Right forelimb (tissue), 1 donor: ENCODE data around the gene FMNL2.
"Not testable (repeated sequence)": the region's sequence is repeated elsewhere in the genome, so short reads cannot be mapped to it uniquely, and the experiment has no call there.

Experiments used
- DNase-seq: peaks from one replicate; pipeline ENCODE4 v3.0.0-alpha.2; 2018

FMNL2 gene

DNA sequence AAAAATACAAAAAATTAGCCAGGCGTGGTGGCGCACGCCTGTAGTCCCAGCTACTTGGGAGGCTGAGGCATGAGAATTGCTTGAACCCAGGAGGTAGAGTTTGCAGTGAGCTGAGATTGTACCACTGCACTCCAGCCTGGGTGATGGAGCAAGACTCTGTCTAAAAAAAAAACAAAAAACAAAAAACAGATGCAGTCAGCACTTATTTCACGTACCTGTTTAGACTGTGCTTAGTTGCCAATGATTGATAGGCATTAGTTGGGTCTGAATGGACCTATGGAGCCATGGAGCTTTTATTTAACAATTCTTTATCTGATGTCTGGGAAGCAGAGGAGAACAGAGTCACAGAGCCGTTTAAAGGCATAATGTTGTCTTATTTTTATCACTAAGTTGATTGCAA lies 139.5 kb downstream of the FMNL2 start:
- not testable (repeated sequence) for DNase-seq

DNA sequence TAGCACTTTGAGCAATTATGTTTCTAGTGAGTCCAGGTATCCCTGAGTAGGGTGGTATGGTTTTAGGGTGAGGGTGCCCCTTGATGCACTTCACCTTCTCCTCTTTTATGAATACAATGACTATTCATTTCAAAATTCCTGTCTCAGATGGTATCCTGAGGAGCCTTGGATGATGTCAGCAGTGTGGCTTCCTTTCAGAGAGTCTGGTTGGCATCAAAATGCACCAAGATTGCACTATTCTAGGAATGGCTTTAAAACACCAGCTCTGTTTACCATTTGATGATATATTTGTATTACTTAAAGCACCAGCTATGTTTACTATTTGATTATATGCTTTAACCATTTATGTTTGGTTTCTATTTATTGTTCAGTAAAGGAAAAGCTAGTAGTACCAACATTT lies 141.0 kb downstream of the FMNL2 start:
- DNase-seq: no peak

- no peak for DNase-seq
Measured at GRCh38 chr2:152477347-152478092, 142.5 kb downstream of the FMNL2 start.

GRCh38 chr2:152479282-152479681 lies 144.3 kb downstream of the FMNL2 start:
- DNase-seq: no peak

DNA sequence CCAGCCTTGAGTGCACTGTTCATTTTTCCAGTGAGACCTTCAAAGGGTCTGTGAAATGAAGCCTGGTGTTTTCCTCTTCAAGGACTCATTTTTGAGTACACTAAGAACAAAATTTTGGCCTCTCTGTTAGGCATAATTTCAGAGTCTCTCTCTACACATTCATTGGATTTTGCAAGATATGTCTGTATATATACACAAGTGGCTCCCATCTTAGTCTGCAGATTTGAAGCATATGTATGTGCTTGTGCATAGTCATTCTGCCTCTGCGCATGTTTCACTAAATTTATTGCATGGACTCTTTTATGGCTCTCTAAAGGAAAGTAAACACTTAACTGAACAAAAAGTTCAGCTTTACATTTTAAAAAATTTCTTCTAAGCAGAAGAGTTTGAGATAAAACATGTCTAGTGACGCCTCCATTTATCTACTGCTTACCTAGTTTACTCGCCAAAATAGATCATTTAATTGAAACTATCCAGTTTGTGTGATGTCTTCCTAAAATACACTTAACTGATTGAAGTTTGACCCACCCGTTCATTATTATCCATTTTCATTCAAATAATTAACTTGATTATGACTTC lies 145.9 kb downstream of the FMNL2 start:
- no peak for DNase-seq

GRCh38 chr2:152481881-152482583 lies 147.1 kb downstream of the FMNL2 start:
- DNase-seq: no peak

GRCh38 chr2:152483276-152484063 lies 148.5 kb downstream of the FMNL2 start:
- DNase-seq: no peak

GRCh38 chr2:152485954-152486736 lies 151.2 kb downstream of the FMNL2 start:
- no peak for DNase-seq

- no peak for DNase-seq
Measured at GRCh38 chr2:152486737-152487400, 151.9 kb downstream of the FMNL2 start.

DNA sequence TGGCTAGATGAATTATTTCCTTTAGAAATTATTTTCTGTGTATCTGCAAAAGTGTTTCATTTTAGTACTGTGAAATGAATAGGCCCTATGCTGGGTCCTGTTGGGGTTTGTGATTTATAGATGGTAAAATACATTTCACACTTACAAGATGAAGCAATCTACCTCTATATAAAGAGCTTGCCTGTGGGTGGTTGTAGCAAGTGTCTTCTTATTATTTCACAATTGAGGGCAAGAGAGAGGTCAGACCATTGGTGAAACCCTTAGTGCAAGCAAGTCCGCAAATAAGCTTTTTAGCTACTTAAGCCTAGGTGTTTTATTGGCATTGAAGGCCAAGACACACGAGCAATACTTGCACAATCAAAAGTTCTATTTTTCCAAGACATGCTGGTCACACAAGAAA lies 153.1 kb downstream of the FMNL2 start:
- DNase-seq: no peak

- DNase-seq: no peak
Measured at GRCh38 chr2:152489364-152489763, 154.4 kb downstream of the FMNL2 start.

- DNase-seq: peak; percentile 63
Measured at GRCh38 chr2:152490686-152491455, 155.9 kb downstream of the FMNL2 start.

DNA sequence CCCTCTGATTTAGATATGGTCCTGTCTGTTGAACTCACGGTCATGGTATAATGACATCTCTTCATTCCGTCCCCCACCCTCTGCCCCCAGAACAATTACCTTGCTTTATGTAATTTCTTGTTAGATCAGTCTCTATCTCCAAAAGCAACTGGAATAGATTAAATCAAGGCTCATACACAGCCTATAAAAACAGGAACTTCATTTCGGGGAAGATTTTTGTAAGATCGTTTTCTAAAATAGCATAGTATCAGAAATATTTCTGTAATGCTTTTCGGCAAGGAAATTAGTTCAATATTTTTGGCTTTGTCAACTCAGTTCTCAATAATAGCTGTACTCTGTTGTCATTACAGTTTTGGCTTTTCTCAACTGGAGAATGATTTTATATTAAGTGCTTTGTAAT lies 157.2 kb downstream of the FMNL2 start:
- no peak for DNase-seq

DNA sequence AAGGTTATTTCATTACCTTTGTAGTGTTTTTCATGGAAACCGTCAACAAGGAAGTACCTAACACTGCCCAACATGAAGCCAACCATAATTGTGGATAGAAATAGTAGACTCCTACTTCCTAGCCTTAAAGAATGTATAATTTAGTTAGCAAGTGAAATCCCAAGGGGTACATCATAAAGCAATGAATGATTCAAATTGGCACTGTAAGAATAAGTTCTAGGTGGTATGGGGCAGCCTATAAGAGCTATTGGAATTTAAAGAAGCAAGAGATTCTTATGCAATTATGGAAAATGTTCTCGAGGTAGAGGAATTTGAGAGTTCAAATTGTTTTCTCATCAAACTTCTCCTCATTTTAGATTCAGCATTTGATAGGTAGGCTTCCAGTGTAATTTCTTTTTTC lies 157.9 kb downstream of the FMNL2 start:
- no peak for DNase-seq

DNA sequence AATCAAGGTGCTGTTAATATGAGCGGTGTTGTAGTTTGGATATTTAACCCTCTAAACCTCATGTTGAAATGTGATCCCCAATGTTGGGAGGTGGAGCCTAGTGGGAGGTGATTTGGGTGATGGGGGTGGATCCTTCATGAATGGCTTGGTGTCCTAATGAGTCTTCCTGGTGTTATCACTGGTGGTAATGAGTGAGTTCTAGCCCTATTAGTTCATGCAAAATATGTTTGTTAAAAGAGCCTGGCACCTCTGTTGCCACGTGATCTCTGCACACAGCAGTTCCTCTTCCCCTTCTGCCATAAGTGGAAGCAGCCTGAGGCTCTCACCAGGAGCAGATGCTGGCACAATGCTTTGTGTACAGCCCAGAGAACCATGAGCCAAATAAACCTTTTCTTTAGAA lies 158.4 kb downstream of the FMNL2 start:
- no peak for DNase-seq

GRCh38 chr2:152493945-152494528 lies 159.1 kb downstream of the FMNL2 start:
- DNase-seq: no peak

DNA sequence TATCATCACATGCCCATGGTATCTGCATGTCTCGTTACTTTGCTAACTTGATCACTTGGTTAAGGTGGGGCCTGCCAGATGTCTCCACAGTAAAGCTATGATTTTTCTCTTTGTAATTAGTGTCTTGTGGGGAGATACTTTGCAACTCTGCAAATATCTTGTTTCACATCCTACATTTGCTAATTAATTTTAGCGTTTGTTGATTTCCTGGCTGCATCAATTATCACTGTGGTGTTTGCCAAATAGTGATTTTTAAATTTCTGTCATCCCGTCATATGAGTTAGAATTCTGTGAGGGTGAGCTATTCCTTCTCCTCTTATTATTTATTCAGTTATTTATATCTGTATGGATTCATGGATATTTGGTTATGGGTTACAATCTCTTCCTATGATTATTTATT lies 161.4 kb downstream of the FMNL2 start:
- no peak for DNase-seq

GRCh38 chr2:152497481-152498052 lies 162.6 kb downstream of the FMNL2 start:
- no peak for DNase-seq

DNA sequence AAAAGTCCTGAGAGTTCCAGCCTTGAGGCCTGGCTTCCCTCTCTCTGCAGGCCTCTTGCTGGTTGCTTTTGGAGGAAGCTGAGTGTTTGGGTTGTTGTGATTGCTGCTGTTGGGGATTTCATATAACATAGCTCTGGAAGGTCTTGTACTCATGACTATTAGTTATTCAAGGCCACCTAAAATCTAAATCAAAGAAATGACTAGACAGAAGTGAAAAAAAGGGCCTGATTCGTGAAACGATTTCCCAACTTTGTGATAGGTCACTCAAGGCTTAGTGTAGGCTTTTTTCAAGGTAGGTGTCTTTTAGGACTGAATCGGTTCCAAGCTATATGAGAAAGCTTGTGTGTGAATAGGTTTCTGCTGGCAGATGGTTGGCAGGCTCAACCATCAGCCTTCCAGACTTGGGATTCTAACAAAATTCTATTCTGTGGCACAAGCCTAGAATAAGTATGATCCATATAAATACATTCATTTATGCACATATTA lies 164.4 kb downstream of the FMNL2 start:
- DNase-seq: no peak
